C4-2B (cell line): ENCODE measurements around the gene ZCCHC9.

Experiments
- CTCF ChIP-seq: fragments of 450-650 bp; conservative IDR thresholded peaks from 2 replicates; pipeline ENCODE4 v1.5.1; 2017; ENCODE audit warnings: mild to moderate bottlenecking
- ZFX ChIP-seq: fragments of 450-650 bp; IDR thresholded peaks from 2 replicates; pipeline ENCODE4 v1.6.1; 2017

- TF ChIP-seq CTCF (no peak), ZFX (no peak)
These were observed 44.1 kb downstream of the ZCCHC9 start for GRCh38 chr5:81345411-81346003.
